DND-41 (cell line): ENCODE data around the gene TSPAN12.

Experiments used
- ATAC-seq: fragments of 200-7000 bp; cut with Tn5 transposase; 3 replicates; pipeline ENCODE4 v1.9.1; 2021; ENCODE audit warnings: low read depth; ENCODE audit not compliant: insufficient read depth
- DNase-seq: peaks from one replicate; pipeline ENCODE4 v3.0.0-alpha.2; 2020
- H2AFZ ChIP-seq: 2 replicates; pipeline ENCODE4 v1.6.0; 2012; ENCODE audit warnings: low read depth, low read length
- H3K27ac ChIP-seq: 2 replicates; pipeline ENCODE4 v1.5.1; 2012; ENCODE audit warnings: low read length, inconsistent platforms
- H3K27me3 ChIP-seq: fragments of 200-600 bp; sonication (generic); 2 replicates; pipeline ENCODE4 v1.6.0; 2012; ENCODE audit warnings: low read length, mild to moderate bottlenecking, inconsistent platforms; ENCODE audit not compliant: insufficient read depth, poor library complexity
- H3K36me3 ChIP-seq: 2 replicates; pipeline ENCODE4 v1.5.1; 2012; ENCODE audit warnings: low read length, inconsistent platforms; ENCODE audit not compliant: insufficient read depth
- H3K4me1 ChIP-seq: 2 replicates; pipeline ENCODE4 v1.5.1; 2012; ENCODE audit warnings: mild to moderate bottlenecking, low read length; ENCODE audit not compliant: insufficient read depth
- H3K4me2 ChIP-seq: 2 replicates; pipeline ENCODE4 v1.6.0; 2012; ENCODE audit warnings: mild to moderate bottlenecking, moderate library complexity, low read length, inconsistent platforms; ENCODE audit not compliant: insufficient read depth
- H3K4me3 ChIP-seq, 2 experiments: fragments of 200-600 bp in 1 of 2; shearing (Covaris generic) in 1 of 2; 2 replicates each; pipeline ENCODE4 v1.5.1; 2012 to 2016; ENCODE audit warnings: inconsistent platforms in 2 of 2, low read length in 2 of 2, mild to moderate bottlenecking in 2 of 2, low read depth in 1 of 2, moderate library complexity in 1 of 2
- H3K79me2 ChIP-seq: 2 replicates; pipeline ENCODE4 v1.6.0; 2012; ENCODE audit warnings: low read length, inconsistent platforms; ENCODE audit not compliant: insufficient read depth
- H3K9ac ChIP-seq: 2 replicates; pipeline ENCODE4 v1.6.0; 2012; ENCODE audit warnings: low read depth, mild to moderate bottlenecking, inconsistent platforms, low read length, moderate library complexity
- H3K9me3 ChIP-seq: 2 replicates; pipeline ENCODE4 v1.5.1; 2012; ENCODE audit warnings: low read length, moderate library complexity, mild to moderate bottlenecking, inconsistent platforms; ENCODE audit not compliant: insufficient read depth, severe bottlenecking
- H4K20me1 ChIP-seq: 2 replicates; pipeline ENCODE4 v1.6.0; 2012; ENCODE audit warnings: low read length; ENCODE audit not compliant: insufficient read depth
- CTCF ChIP-seq: IDR thresholded peaks from 2 replicates; pipeline ENCODE4 v1.5.1; 2012; ENCODE audit warnings: borderline replicate concordance, low read length, moderate library complexity, mild to moderate bottlenecking; ENCODE audit not compliant: poor library complexity, severe bottlenecking; ENCODE audit errors: extremely low read depth
- EZH2 ChIP-seq: IDR thresholded peaks from 3 replicates; pipeline ENCODE4 v1.6.1; 2012; ENCODE audit warnings: borderline replicate concordance, low read depth, mild to moderate bottlenecking, moderate library complexity, low read length, inconsistent platforms; ENCODE audit not compliant: severe bottlenecking

TSPAN12 gene

GRCh38 chr7:120799813-120800475, 58.0 kb downstream of the TSPAN12 start:
- no peak for DNase-seq
- Histone ChIP-seq H2AFZ (no peak overlapping the region), H3K9ac (no peak overlapping the region), H3K4me1 (no peaks in the 10 kb centered on the region), H3K4me3 (no peak overlapping the region), H4K20me1 (no peaks in the 10 kb centered on the region), H3K27ac (no peak overlapping the region), H3K9me3 (no peaks in the 10 kb centered on the region), H3K79me2 (no peaks in the 10 kb centered on the region), H3K36me3 (no peaks in the 10 kb centered on the region), H3K4me2 (no peak overlapping the region), H3K27me3 (no peaks in the 10 kb centered on the region)
- ATAC-seq, result peak; percentile 50; the same call in 2 of the 3 replicates
- no peak for TF ChIP-seq CTCF
- no peak for TF ChIP-seq EZH2

GRCh38 chr7:120799147-120799546, 58.8 kb downstream of the TSPAN12 start:
- Histone ChIP-seq H3K27ac (no peak overlapping the region), H3K79me2 (no peaks in the 10 kb centered on the region), H3K4me1 (no peaks in the 10 kb centered on the region), H3K4me3 (no peak overlapping the region), H4K20me1 (no peaks in the 10 kb centered on the region), H2AFZ (no peak overlapping the region), H3K27me3 (no peaks in the 10 kb centered on the region), H3K9ac (no peak overlapping the region), H3K4me2 (no peak overlapping the region), H3K9me3 (no peaks in the 10 kb centered on the region), H3K36me3 (no peaks in the 10 kb centered on the region)
- no peak for TF ChIP-seq EZH2
- no peak for TF ChIP-seq CTCF
- DNase-seq, result no peak
- ATAC-seq, result no peak; the same call in 2 of the 3 replicates

GRCh38 chr7:120797026-120797645, 60.8 kb downstream of the TSPAN12 start:
- Histone ChIP-seq H3K27me3 (no peaks in the 10 kb centered on the region), H3K9me3 (no peaks in the 10 kb centered on the region), H3K36me3 (no peaks in the 10 kb centered on the region), H3K4me1 (no peaks in the 10 kb centered on the region), H3K4me3 (no peak overlapping the region), H3K79me2 (no peaks in the 10 kb centered on the region), H2AFZ (no peak overlapping the region), H3K27ac (no peak overlapping the region), H3K9ac (no peak overlapping the region), H3K4me2 (no peak overlapping the region), H4K20me1 (no peaks in the 10 kb centered on the region)
- TF ChIP-seq CTCF, result no peak
- TF ChIP-seq EZH2, result no peak
- no peak for ATAC-seq
- no peak for DNase-seq
